Glutamatergic neuron (in vitro differentiated cells): ENCODE data around the gene OPRL1. TPM values are rescaled to one million over a fixed set of nuclear protein-coding genes. Genes with fewer than 3 reads are reported as not detected.

Experiments used
- DNase-seq: peaks from one replicate; pipeline ENCODE4 v3.0.0; 2022
- H3K27ac Mint-ChIP-seq: one replicate; pipeline ENCODE4 v1.8.0; 2020; ENCODE audit warnings: mild to moderate bottlenecking, mixed read lengths, inconsistent platforms; ENCODE audit not compliant: unreplicated experiment
- H3K27me3 Mint-ChIP-seq: one replicate; pipeline ENCODE4 v1.8.0; 2020; ENCODE audit warnings: mild to moderate bottlenecking, moderate library complexity, mixed read lengths, inconsistent platforms; ENCODE audit not compliant: unreplicated experiment
- H3K36me3 Mint-ChIP-seq: one replicate; pipeline ENCODE4 v1.8.0; 2020; ENCODE audit warnings: mild to moderate bottlenecking, mixed read lengths, inconsistent platforms; ENCODE audit not compliant: unreplicated experiment
- H3K4me1 Mint-ChIP-seq: one replicate; pipeline ENCODE4 v1.8.0; 2020; ENCODE audit warnings: mild to moderate bottlenecking, low read depth, mixed read lengths, inconsistent platforms; ENCODE audit not compliant: unreplicated experiment
- H3K4me3 Mint-ChIP-seq: one replicate; pipeline ENCODE4 v1.8.0; 2020; ENCODE audit warnings: mild to moderate bottlenecking, mixed read lengths, inconsistent platforms; ENCODE audit not compliant: unreplicated experiment
- H3K9me3 Mint-ChIP-seq: one replicate; pipeline ENCODE4 v1.8.0; 2020; ENCODE audit warnings: mild to moderate bottlenecking, moderate library complexity, mixed read lengths, inconsistent platforms; ENCODE audit not compliant: unreplicated experiment
- CTCF ChIP-seq: fragments of 200-600 bp; sonication (generic); IDR thresholded peaks from one replicate; pipeline ENCODE4 v1.5.0; 2021; ENCODE audit not compliant: partially characterized antibody, unreplicated experiment
- total RNA-seq: library from RNA; stranded (reverse); fragmentation: NEBNext Ultra II Directional; extraction: Animal tissue kit (Norgen Biotek cat#: 25700); gene quantifications from one replicate; pipeline ENCODE4 v1.2.1, GENCODE V29; 2021; ENCODE audit not compliant: unreplicated experiment

The OPRL1 gene
- total RNA-seq, 1 donor from 2014 or later = 2.9 TPM

DNA sequence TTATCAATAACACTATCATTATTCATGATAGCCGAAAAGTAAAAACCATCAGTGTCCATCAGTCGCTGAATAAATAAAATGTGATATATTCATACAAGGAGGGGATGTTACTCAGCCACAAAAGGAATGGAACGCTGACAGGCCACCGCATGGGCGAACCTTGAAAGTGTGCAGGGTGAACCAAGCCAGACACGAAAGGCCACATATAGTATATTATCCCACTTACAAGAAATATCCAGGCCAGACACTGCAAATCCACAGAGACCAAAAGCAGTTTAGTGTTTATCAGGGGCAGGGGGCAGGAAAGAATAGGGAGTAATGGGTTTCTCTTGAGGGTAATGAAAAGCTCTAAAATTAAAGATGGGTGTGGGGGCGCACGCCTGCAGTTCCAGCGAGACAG is 36.1 kb upstream of the OPRL1 start:
- H3K36me3 Mint-ChIP-seq = no peaks in the 10 kb centered on the region
- peaks cover 21% of the 10 kb centered on the region for H3K27me3 Mint-ChIP-seq
- TF ChIP-seq CTCF = no peak
- peaks cover 7% of the 10 kb centered on the region for H3K9me3 Mint-ChIP-seq
- no peak overlapping the region for H3K27ac Mint-ChIP-seq
- DNase-seq = no peak
- peaks cover 15% of the 10 kb centered on the region for H3K4me1 Mint-ChIP-seq
- H3K4me3 Mint-ChIP-seq = no peak overlapping the region

GRCh38 chr20:64044484-64045247 is 35.2 kb upstream of the OPRL1 start:
- Mint-ChIP-seq H3K4me3 (no peak overlapping the region), H3K36me3 (no peaks in the 10 kb centered on the region), H3K9me3 (peaks cover 7% of the 10 kb centered on the region), H3K27me3 (peaks cover 21% of the 10 kb centered on the region), H3K27ac (no peak overlapping the region), H3K4me1 (peaks cover 15% of the 10 kb centered on the region)
- TF ChIP-seq CTCF = no peak
- DNase-seq = no peak

DNA sequence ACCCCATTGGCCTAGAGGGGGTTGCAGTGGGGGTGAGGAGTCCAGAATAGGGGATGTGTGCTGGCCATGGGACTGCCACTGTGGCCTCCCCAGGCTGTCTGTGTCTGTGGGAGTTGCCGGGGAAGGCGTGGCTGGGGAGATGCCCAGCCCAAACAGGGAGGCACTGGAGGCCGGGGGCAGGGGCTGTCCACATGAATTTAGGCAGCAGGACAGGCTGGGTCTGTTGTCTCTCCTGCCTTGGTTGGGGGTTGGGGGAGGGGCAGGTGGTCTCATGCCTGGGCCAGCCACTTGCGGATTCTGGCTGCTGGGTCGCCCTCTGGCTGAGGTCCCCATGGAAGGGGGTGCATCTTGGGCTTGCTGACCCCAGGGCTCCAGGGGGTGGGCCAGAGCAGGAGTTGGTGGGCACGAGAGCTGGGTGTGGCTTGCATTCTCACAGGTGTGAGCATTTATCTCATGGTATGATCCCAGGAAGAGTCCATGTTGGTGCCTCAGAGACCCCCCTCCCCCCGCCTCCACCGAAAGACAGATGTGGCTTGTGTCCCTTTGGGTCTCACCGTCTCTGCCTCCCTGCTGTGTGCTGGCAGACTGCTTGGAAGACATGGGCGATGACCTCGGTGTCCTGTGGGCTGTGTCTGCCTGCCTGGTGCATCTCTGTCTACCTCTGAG is 34.4 kb upstream of the OPRL1 start:
- no peak for DNase-seq
- H3K4me1 Mint-ChIP-seq = peaks cover 15% of the 10 kb centered on the region
- H3K27me3 Mint-ChIP-seq = peaks cover 21% of the 10 kb centered on the region
- peaks cover 4% of the 10 kb centered on the region for H3K9me3 Mint-ChIP-seq
- peak overlapping the region; percentile 11 for H3K4me3 Mint-ChIP-seq
- no peaks in the 10 kb centered on the region for H3K36me3 Mint-ChIP-seq
- no peak for TF ChIP-seq CTCF
- no peak overlapping the region for H3K27ac Mint-ChIP-seq

- Mint-ChIP-seq H3K4me3 (no peak overlapping the region), H3K27ac (no peak overlapping the region), H3K36me3 (no peaks in the 10 kb centered on the region), H3K27me3 (peaks cover 19% of the 10 kb centered on the region), H3K9me3 (peaks cover 4% of the 10 kb centered on the region), H3K4me1 (peaks cover 14% of the 10 kb centered on the region)
- DNase-seq = no peak
- no peak for TF ChIP-seq CTCF
These were observed 32.9 kb upstream of the OPRL1 start for GRCh38 chr20:64047046-64047389.

- Mint-ChIP-seq H3K27me3 (peaks cover 19% of the 10 kb centered on the region), H3K36me3 (no peaks in the 10 kb centered on the region), H3K27ac (no peak overlapping the region), H3K4me3 (no peak overlapping the region), H3K9me3 (peaks cover 4% of the 10 kb centered on the region), H3K4me1 (peaks cover 14% of the 10 kb centered on the region)
- no peak for TF ChIP-seq CTCF
- DNase-seq = no peak
These were observed 31.9 kb upstream of the OPRL1 start for GRCh38 chr20:64047968-64048401.
